PC-9 (cell line): ENCODE measurements around the gene INSIG2. TPM values are rescaled to one million over a fixed set of nuclear protein-coding genes. Genes with fewer than 3 reads are reported as not detected.
A peak's percentile ranks its signal among the peaks of the same experiment; 100 is the strongest.

Experiments
- BruUV-seq: library from RNA; stranded (reverse); fragments of 400-500 nt; replicated peaks from 2 replicates; lab custom pipeline; 2021; lab: Mats Ljungman, UMichigan
- CTCF ChIA-PET: fragments of 300-600 bp; sonication (Branson Sonifier 250); formaldehyde crosslinking; loops from one replicate; lab custom pipeline; 2022; ENCODE audit warnings: antibody characterized with exemption; lab: Charles Lee
- POLR2A ChIA-PET: fragments of 300-600 bp; sonication (Branson Sonifier 250); formaldehyde crosslinking; loops from one replicate; lab custom pipeline; 2022; ENCODE audit warnings: antibody characterized with exemption; ENCODE audit not compliant: unreplicated experiment; lab: Charles Lee
- DNase-seq, 2 experiments: peaks; one replicate each; pipeline versions ENCODE4 v3.0.0 to v3.0.0-alpha.2; 2015 to 2022; ENCODE audit warnings: mixed read lengths in 1 of 2
- H2AFZ ChIP-seq: fragments of 200-600 bp; sonication (generic); 2 replicates; pipeline ENCODE4 v1.8.1; 2017; ENCODE audit warnings: antibody characterized with exemption
- H3F3A ChIP-seq: fragments of 200-600 bp; sonication (generic); 2 replicates; pipeline ENCODE4 v1.8.1; 2017; ENCODE audit warnings: antibody characterized with exemption, mild to moderate bottlenecking, low read depth; ENCODE audit not compliant: insufficient read depth
- H3K27ac ChIP-seq: fragments of 200-600 bp; sonication (generic); 2 replicates; pipeline ENCODE4 v1.6.1; 2016; ENCODE audit warnings: mixed run types
- H3K27me3 ChIP-seq: fragments of 200-600 bp; sonication (generic); 2 replicates; pipeline ENCODE4 v1.6.1; 2016; ENCODE audit warnings: low read depth, mixed run types; ENCODE audit not compliant: insufficient read depth
- H3K36me3 ChIP-seq: fragments of 200-600 bp; sonication (generic); 2 replicates; pipeline ENCODE4 v1.6.1; 2016; ENCODE audit warnings: low read depth, mixed run types
- H3K4me1 ChIP-seq: fragments of 200-600 bp; sonication (generic); replicated peaks from 2 replicates; pipeline ENCODE4 v1.6.1; 2016; ENCODE audit warnings: mixed run types; ENCODE audit not compliant: insufficient read depth
- H3K4me2 ChIP-seq: fragments of 200-600 bp; sonication (generic); 2 replicates; pipeline ENCODE4 v1.6.1; 2017; ENCODE audit warnings: mixed run types
- H3K4me3 ChIP-seq: fragments of 200-600 bp; sonication (generic); 2 replicates; pipeline ENCODE4 v1.6.1; 2016; ENCODE audit warnings: mixed run types
- H3K79me2 ChIP-seq: fragments of 200-600 bp; sonication (generic); 2 replicates; pipeline ENCODE4 v1.6.1; 2017; ENCODE audit warnings: low read depth, mixed run types
- H3K9me2 ChIP-seq: fragments of 200-600 bp; sonication (generic); 2 replicates; pipeline ENCODE4 v1.8.1; 2017; ENCODE audit warnings: mild to moderate bottlenecking; ENCODE audit not compliant: insufficient read depth
- H3K9me3 ChIP-seq: fragments of 200-600 bp; sonication (generic); 2 replicates; pipeline ENCODE4 v1.8.1; 2016; ENCODE audit warnings: low read depth; ENCODE audit not compliant: insufficient read depth
- H4K20me1 ChIP-seq: fragments of 200-600 bp; sonication (generic); 2 replicates; pipeline ENCODE4 v1.8.1; 2017; ENCODE audit not compliant: insufficient read depth
- CTCF ChIP-seq: fragments of 200-600 bp; sonication (generic); conservative IDR thresholded peaks from 2 replicates; pipeline ENCODE4 v1.6.1; 2017; ENCODE audit warnings: mixed run types, antibody characterized with exemption, mild to moderate bottlenecking, moderate library complexity
- EZH2 ChIP-seq: fragments of 200-600 bp; sonication (generic); IDR thresholded peaks from 2 replicates; pipeline ENCODE4 v1.8.0; 2017; ENCODE audit warnings: antibody characterized with exemption, low read depth
- intact Hi-C: fragments of 100-400 bp; cut with micrococcal nuclease; formaldehyde crosslinking; loops from one replicate; pipeline ENCODE4 v1.10.0; 2022; ENCODE audit not compliant: unreplicated experiment
- total RNA-seq: library from RNA; stranded (reverse); gene quantifications from 2 replicates; pipeline ENCODE4 v1.2.3, GENCODE V29; 2021

Gene INSIG2
- total RNA-seq, 1 experiment from 2014 or later, result 33.6 TPM

GRCh38 chr2:118121101-118121500 is 32.8 kb downstream of the INSIG2 start:
- BruUV-seq, result no TSS peak
- Histone ChIP-seq H3K4me3 (no peak overlapping the region), H3K27ac (peak overlapping the region; percentile 99), H3K4me1 (peaks cover 56% of the 10 kb centered on the region), H4K20me1 (no peaks in the 10 kb centered on the region), H3K9me2 (0 out of 2 replicates have a peak, but pooled peaks cover 3% of the 10 kb centered on the region), H3K79me2 (no peaks in the 10 kb centered on the region), H3K36me3 (0 out of 2 replicates have a peak, but pooled peaks cover 8% of the 10 kb centered on the region), H3K4me2 (no peak overlapping the region), H2AFZ (no peak overlapping the region), H3F3A (peaks cover 44% of the 10 kb centered on the region), H3K9me3 (peaks cover 4% of the 10 kb centered on the region; the same call in 1 of the 2 replicates), H3K27me3 (no peaks in the 10 kb centered on the region)
- ChIA-PET POLR2A (no interaction called here), CTCF (no interaction called here)
- intact Hi-C loops, result no loop called here
- TF ChIP-seq EZH2 (no peak), CTCF (no peak)
- no peak for DNase-seq

GRCh38 chr2:118121986-118122524 is 33.8 kb downstream of the INSIG2 start:
- POLR2A ChIA-PET, result interaction anchor here (0.6 kb wide), 3 partner anchors 10 to 44 kb away, joined by 3 to 6 read pairs (median 4); no protein-coding TSS in a partner anchor
- BruUV-seq, result no TSS peak
- intact Hi-C loops, result no loop called here

More at GRCh38 chr2:118121986-118122524, 33.8 kb downstream of the INSIG2 start:
- Histone ChIP-seq H3K4me1 (peaks cover 63% of the 10 kb centered on the region), H3K27me3 (no peaks in the 10 kb centered on the region), H3K4me2 (peak overlapping the region; percentile 66), H3F3A (peaks cover 44% of the 10 kb centered on the region), H3K79me2 (no peaks in the 10 kb centered on the region), H4K20me1 (no peaks in the 10 kb centered on the region), H3K9me3 (peaks cover 4% of the 10 kb centered on the region; the same call in 1 of the 2 replicates), H2AFZ (no peak overlapping the region), H3K36me3 (0 out of 2 replicates have a peak, but pooled peaks cover 8% of the 10 kb centered on the region), H3K27ac (peak overlapping the region; percentile 99), H3K4me3 (no peak overlapping the region), H3K9me2 (0 out of 2 replicates have a peak, but pooled peaks cover 3% of the 10 kb centered on the region)
- CTCF ChIA-PET, result no interaction called here
- peak in 1 of 2 experiments; percentile 52 for DNase-seq
- no peak for TF ChIP-seq CTCF
- TF ChIP-seq EZH2, result no peak
